ENCODE measurements around the gene ROBO4. TPM values are rescaled to one million over a fixed set of nuclear protein-coding genes. Genes with fewer than 3 reads are reported as not detected.

Gene ROBO4
- total RNA-seq, 2 experiments from 2014 or later = not detected

- H3K27ac Mint-ChIP-seq = peak overlapping the region; percentile 18
- no peaks in the 10 kb centered on the region for H3K9me3 Mint-ChIP-seq
- no peak for TF ChIP-seq CTCF (IDR thresholded peaks at IDR 0.05)
- CTCF ChIA-PET = interaction anchor here (0.7 to 1.5 kb wide), 4 partner anchors 19 to 94 kb away, joined by 3 to 4 read pairs (median 3); no protein-coding TSS in a partner anchor
- peaks cover 8% of the 10 kb centered on the region for H3K4me1 Mint-ChIP-seq (ENCODE audit: low read depth)
- ATAC-seq (peak; percentile 62), DNase-seq (no peak)
- no peaks in the 10 kb centered on the region for H3K27me3 Mint-ChIP-seq
- intact Hi-C loops (cut with micrococcal nuclease) = no loop called here
- no peak overlapping the region for H3K4me3 Mint-ChIP-seq
- POLR2A ChIA-PET = no interaction called here
- no peaks in the 10 kb centered on the region for H3K36me3 Mint-ChIP-seq (ENCODE audit: low read depth)
These were observed 33.1 kb upstream of the ROBO4 start for GRCh38 chr11:124930799-124931198.

- H3K27ac Mint-ChIP-seq = no peak overlapping the region
- ChIA-PET CTCF (no interaction called here), POLR2A (interaction anchor here (1.1 kb wide), 1 partner anchor 13 kb away, joined by 3 read pairs; no protein-coding TSS in a partner anchor)
- no peak for TF ChIP-seq CTCF (IDR thresholded peaks at IDR 0.05)
- H3K36me3 Mint-ChIP-seq (ENCODE audit: low read depth) = no peaks in the 10 kb centered on the region
- H3K4me3 Mint-ChIP-seq = no peak overlapping the region
- intact Hi-C loops (cut with micrococcal nuclease) = no loop called here
- no peak for DNase-seq
- peaks cover 8% of the 10 kb centered on the region for H3K4me1 Mint-ChIP-seq (ENCODE audit: low read depth)
- no peak for ATAC-seq
- no peaks in the 10 kb centered on the region for H3K9me3 Mint-ChIP-seq
- no peaks in the 10 kb centered on the region for H3K27me3 Mint-ChIP-seq
These were observed 31.4 kb upstream of the ROBO4 start for GRCh38 chr11:124928942-124929665.

- Mint-ChIP-seq H3K36me3 (ENCODE audit: low read depth) (no peaks in the 10 kb centered on the region), H3K4me1 (ENCODE audit: low read depth) (peaks cover 13% of the 10 kb centered on the region), H3K27me3 (no peaks in the 10 kb centered on the region), H3K4me3 (no peak overlapping the region), H3K27ac (no peak overlapping the region), H3K9me3 (no peaks in the 10 kb centered on the region)
- intact Hi-C loops (cut with micrococcal nuclease) = no loop called here
- peak; percentile 32 for DNase-seq
- ChIA-PET POLR2A (interaction anchor here (1.1 to 2.1 kb wide), 2 partner anchors 13 to 30 kb away, joined by 3 to 9 read pairs; partner anchors contain the start of gene CCDC15), CTCF (interaction anchor here (3.4 kb wide), 1 partner anchor 47 kb away, joined by 13 read pairs; no protein-coding TSS in a partner anchor)
- TF ChIP-seq CTCF (IDR thresholded peaks at IDR 0.05) = no peak
- peak; percentile 42 for ATAC-seq
These were observed 25.6 kb upstream of the ROBO4 start for GRCh38 chr11:124923296-124923695.

GRCh38 chr11:124922831-124923230 is 25.2 kb upstream of the ROBO4 start:
- ChIA-PET CTCF (interaction anchor here (3.4 kb wide), 1 partner anchor 47 kb away, joined by 13 read pairs; no protein-coding TSS in a partner anchor), POLR2A (interaction anchor here (1.1 to 2.1 kb wide), 2 partner anchors 14 to 31 kb away, joined by 3 to 9 read pairs; partner anchors contain the start of gene CCDC15)
- intact Hi-C loops (cut with micrococcal nuclease) = no loop called here
- no peaks in the 10 kb centered on the region for H3K9me3 Mint-ChIP-seq
- H3K4me3 Mint-ChIP-seq = no peak overlapping the region
- no peak for TF ChIP-seq CTCF (IDR thresholded peaks at IDR 0.05)
- no peaks in the 10 kb centered on the region for H3K36me3 Mint-ChIP-seq (ENCODE audit: low read depth)
- ATAC-seq (peak; percentile 27), DNase-seq (no peak)
- no peaks in the 10 kb centered on the region for H3K27me3 Mint-ChIP-seq
- H3K4me1 Mint-ChIP-seq (ENCODE audit: low read depth) = peaks cover 13% of the 10 kb centered on the region
- no peak overlapping the region for H3K27ac Mint-ChIP-seq

Data from activated CD8-positive, alpha-beta T cell treated with anti-CD3 and anti-CD28 coated beads for 36 hours (primary cell).